C4-2B (cell line): ENCODE measurements around the gene CCDC88C.

ENCODE experiments used
- H3K27ac ChIP-seq: fragments of 450-650 bp; 2 replicates; pipeline ENCODE4 v1.5.1; 2017
- ZFX ChIP-seq: fragments of 450-650 bp; IDR thresholded peaks from 2 replicates; pipeline ENCODE4 v1.6.1; 2017
- TF ChIP-seq, protein P1 (sequence below): fragments of 450-650 bp; conservative IDR thresholded peaks from 2 replicates; pipeline ENCODE4 v1.5.1; 2017; ENCODE audit warnings: mild to moderate bottlenecking

CCDC88C gene

DNA sequence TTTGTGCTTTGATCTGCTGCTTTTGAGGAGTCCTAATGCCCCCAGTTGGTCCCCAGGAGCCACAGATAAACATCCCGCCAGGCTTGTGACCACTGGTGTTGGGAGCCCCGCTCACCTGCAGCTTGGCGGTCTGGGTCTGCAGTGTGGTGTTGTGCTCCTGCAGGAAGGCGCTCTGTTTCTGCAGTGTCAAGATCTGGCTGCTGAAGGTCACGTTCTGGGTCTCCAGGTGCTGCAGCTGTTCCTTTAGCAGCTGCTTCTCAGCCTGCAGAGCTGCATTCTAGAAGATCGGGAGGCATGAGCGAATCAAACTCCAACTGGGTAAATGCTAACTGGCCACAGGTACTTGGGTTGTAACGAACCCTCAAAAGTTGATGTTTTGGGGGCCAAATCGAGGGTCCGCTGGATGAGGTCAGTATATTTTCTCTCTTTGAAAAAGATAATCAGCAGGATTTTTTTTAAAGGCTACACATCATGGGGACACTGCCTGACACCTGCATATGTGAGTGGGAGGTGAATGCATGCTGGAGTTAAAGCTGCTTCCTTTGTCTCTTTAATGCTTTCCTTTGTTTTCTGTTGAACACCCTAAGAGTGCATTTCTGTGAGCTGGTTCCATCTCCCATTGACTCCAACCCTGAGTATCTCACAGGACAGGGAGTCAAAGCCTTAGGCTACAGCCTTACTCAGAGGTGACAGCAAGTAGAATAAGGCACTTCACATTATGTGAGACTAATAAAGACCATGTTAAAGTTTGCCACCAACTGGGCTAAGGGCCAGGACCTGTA is 111.8 kb downstream of the CCDC88C start:
- H3K27ac ChIP-seq: no peak overlapping the region
- no peak for TF ChIP-seq ZFX
- TF ChIP-seq, protein P1, sequence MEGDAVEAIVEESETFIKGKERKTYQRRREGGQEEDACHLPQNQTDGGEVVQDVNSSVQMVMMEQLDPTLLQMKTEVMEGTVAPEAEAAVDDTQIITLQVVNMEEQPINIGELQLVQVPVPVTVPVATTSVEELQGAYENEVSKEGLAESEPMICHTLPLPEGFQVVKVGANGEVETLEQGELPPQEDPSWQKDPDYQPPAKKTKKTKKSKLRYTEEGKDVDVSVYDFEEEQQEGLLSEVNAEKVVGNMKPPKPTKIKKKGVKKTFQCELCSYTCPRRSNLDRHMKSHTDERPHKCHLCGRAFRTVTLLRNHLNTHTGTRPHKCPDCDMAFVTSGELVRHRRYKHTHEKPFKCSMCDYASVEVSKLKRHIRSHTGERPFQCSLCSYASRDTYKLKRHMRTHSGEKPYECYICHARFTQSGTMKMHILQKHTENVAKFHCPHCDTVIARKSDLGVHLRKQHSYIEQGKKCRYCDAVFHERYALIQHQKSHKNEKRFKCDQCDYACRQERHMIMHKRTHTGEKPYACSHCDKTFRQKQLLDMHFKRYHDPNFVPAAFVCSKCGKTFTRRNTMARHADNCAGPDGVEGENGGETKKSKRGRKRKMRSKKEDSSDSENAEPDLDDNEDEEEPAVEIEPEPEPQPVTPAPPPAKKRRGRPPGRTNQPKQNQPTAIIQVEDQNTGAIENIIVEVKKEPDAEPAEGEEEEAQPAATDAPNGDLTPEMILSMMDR: no peak

DNA sequence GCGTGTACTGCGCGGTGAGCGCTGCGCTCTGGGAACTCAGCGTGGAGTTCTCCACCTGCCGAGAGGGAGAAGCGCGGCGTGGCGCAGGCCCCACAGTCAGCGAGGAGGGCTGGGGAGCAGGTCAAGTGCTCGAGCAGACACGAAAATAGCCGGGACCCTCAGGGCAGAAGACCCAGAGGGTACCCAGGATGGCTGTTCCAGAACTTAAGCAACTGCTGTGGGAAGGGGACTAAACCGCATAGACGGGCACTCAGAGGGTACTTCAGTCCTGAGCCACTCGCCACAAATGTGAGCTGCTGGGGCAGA is 113.7 kb downstream of the CCDC88C start:
- H3K27ac ChIP-seq: no peak overlapping the region
- TF ChIP-seq, protein P1: no peak
- no peak for TF ChIP-seq ZFX

DNA sequence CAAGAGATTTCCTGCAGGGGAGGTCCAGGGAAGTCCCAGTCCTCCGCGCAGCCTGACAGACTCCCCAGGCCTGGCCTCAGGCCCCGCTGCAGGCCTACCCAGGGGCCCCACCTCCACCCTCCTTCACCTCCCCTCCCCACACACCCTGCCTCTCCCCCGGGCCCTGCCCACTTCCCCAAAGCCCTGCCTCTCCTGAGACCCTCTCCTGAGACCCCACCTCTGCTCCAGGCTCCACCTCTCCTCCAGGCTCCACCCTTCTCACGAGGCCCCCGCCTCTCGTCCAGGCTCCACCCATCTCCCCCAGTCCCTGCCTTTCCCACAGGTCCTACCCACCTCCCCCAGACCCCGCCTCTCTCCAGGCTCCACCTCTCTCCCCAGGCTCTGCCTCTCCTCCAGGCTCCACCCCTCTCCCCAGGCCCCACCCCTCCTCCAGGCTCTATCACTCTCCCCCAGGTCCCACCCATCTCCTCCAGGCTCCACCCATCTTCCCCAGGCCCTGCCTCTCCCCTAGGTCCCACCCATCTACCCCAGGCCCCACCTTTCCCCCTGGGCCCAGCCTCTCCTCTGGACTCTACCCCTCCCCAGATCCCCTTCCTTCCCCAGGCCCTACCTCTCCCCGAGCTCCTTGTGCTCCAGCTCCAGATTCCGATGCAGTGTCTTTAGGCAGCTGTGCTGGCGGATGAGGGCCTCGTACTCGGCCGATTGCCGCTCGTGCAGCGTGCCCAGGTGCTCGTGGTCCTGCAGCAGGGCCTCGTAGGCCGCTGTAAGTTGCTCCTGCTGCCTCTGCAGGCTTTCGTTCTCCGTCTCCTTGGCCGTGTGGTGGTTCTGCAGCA is 114.3 kb downstream of the CCDC88C start:
- no peak overlapping the region for H3K27ac ChIP-seq
- TF ChIP-seq, protein P1: no peak
- no peak for TF ChIP-seq ZFX

DNA sequence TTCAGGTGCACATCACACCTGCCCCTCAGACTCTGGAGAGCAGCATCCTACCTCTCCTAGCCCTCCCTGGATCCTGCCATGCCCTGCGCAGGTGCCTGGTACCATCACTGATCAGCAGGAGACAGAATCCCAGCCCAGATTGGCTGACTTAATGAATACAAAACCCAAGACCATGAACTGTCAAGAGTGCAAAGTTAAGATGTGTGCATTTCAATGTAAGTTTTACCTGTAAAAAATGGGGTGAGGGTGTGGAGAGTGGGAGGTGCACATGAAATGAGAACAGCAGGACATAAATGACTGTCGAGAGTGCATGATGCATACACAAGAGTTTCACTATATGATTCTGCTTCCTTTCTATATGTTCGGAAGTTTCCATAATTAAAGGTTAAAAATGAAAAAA is 115.2 kb downstream of the CCDC88C start:
- TF ChIP-seq, protein P1: no peak
- TF ChIP-seq ZFX: no peak
- no peak overlapping the region for H3K27ac ChIP-seq

DNA sequence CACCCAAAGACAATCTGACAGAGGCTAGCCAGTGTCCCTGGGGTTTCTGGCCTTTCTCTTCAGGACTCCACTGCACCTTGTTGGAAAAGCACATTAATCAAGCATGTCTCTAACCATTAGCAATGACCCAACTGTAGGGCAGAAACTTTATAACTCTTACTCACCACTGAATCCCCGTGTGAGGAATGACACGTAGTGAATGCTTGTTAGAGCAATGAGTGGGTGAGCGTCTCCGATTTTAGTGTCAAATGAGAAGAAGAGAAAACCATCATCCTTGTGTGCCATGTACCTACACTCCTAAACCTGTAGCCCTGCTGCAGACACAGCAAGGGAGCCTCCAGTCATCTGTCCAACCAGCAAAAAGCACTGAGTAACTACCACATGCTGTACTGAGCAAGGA is 116.7 kb downstream of the CCDC88C start:
- H3K27ac ChIP-seq: no peak overlapping the region
- no peak for TF ChIP-seq ZFX
- TF ChIP-seq, protein P1: no peak

DNA sequence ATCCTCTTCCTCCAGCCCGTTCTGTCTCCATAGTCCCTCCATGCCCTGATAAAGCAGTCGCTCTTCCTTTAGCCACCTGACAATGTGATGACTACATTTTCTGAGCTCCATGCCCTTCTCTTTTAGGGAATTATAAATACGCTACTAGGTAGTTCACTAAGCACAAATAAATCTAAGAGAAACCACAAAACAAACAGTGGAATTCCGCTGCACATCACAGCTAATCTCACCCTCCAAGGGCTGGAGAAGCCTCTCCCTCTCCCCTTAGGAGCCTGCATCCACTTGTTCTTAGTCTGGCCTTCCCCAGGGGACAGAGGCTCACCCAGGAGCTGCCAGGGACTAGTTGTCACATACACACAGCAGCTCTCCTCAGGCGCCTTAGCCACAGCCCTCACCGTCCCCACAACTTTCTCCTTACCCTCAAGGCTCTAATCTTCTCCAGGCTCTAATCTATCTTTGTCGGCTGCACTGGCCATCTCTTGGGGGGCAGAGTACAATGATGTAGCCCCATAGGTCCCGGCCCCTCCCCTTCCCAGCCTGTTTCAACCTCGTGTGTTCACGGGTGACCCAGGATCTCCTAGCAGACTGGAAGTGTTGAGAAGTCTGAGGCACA is 117.2 kb downstream of the CCDC88C start:
- no peak for TF ChIP-seq ZFX
- TF ChIP-seq, protein P1: no peak
- H3K27ac ChIP-seq: no peak overlapping the region
